ENCODE measurements around the gene FAM181A. TPM values are rescaled to one million over a fixed set of nuclear protein-coding genes. Genes with fewer than 3 reads are reported as not detected.

The FAM181A gene
- total and polyA plus RNA-seq, 9 of the 15 experiments (the other 6 are each of a cell fraction or from before 2014, with no cell fraction given) = not detected

- Histone ChIP-seq H3K4me3 (no peak overlapping the region), H3K27ac (ENCODE audit: extremely low read depth, low read depth, low read length) (no peak overlapping the region), H3K9me1 (ENCODE audit: control insufficient read depth, insufficient read depth, low read length) (no peaks in the 10 kb centered on the region), H3K4me2 (ENCODE audit: insufficient read depth, low read length) (no peak overlapping the region), H3K79me2 (ENCODE audit: control insufficient read depth, insufficient read depth, low read length) (no peaks in the 10 kb centered on the region), H3K9me3 (replicated peaks; ENCODE audit: control insufficient read depth, insufficient read depth, low read depth, low read length) (no peaks in the 10 kb centered on the region), H4K20me1 (replicated peaks; ENCODE audit: control insufficient read depth, insufficient read depth, low read length) (no peaks in the 10 kb centered on the region), H2AFZ (ENCODE audit: low read depth, low read length) (no peak overlapping the region), H3K27me3 (ENCODE audit: control insufficient read depth in 2 of 2, insufficient read depth in 2 of 2, low read length in 2 of 2) (peaks cover 0 to 20% of the 10 kb centered on the region in 2 experiments; a peak in 2 of 5 replicates), H3K36me3 (ENCODE audit: control insufficient read depth, insufficient read depth, low read length) (no peaks in the 10 kb centered on the region), H3K9ac (ENCODE audit: insufficient read depth in 1 of 2, low read depth in 2 of 2, low read length in 2 of 2) (no peak overlapping the region), H3K4me1 (replicated peaks in 1 of 2; ENCODE audit: control insufficient read depth in 2 of 2, insufficient read depth in 2 of 2, low read length in 2 of 2) (no peaks in the 10 kb centered on the region)
- intact Hi-C loops (cut with micrococcal nuclease) (no loop called here), in situ Hi-C loops (cut with MboI) (no loop called here)
- no TSS peak for BruUV-seq (replicated peaks)
- 0% methylated on average over 5 of the region's 5 CpGs for WGBS (ENCODE audit: insufficient coverage, low coverage, missing lambda C conversion rate)
- no peak for DNase-seq (ENCODE audit: extremely low read depth in 1 of 4, low spot score in 3 of 4)
- CTCF ChIA-PET (ENCODE audit: low intra/inter-chr PET ratio) = no interaction called here
- POLR2A ChIA-PET = no interaction called here
- TF ChIP-seq CC2D1A (IDR thresholded peaks at IDR 0.05) = no peak
- TF ChIP-seq, protein P1, sequence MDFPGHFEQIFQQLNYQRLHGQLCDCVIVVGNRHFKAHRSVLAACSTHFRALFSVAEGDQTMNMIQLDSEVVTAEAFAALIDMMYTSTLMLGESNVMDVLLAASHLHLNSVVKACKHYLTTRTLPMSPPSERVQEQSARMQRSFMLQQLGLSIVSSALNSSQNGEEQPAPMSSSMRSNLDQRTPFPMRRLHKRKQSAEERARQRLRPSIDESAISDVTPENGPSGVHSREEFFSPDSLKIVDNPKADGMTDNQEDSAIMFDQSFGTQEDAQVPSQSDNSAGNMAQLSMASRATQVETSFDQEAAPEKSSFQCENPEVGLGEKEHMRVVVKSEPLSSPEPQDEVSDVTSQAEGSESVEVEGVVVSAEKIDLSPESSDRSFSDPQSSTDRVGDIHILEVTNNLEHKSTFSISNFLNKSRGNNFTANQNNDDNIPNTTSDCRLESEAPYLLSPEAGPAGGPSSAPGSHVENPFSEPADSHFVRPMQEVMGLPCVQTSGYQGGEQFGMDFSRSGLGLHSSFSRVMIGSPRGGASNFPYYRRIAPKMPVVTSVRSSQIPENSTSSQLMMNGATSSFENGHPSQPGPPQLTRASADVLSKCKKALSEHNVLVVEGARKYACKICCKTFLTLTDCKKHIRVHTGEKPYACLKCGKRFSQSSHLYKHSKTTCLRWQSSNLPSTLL (IDR thresholded peaks at IDR 0.05) = no peak
- TF ChIP-seq, protein P2, sequence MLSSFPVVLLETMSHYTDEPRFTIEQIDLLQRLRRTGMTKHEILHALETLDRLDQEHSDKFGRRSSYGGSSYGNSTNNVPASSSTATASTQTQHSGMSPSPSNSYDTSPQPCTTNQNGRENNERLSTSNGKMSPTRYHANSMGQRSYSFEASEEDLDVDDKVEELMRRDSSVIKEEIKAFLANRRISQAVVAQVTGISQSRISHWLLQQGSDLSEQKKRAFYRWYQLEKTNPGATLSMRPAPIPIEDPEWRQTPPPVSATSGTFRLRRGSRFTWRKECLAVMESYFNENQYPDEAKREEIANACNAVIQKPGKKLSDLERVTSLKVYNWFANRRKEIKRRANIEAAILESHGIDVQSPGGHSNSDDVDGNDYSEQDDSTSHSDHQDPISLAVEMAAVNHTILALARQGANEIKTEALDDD (IDR thresholded peaks at IDR 0.05) = no peak
- no peak for TF ChIP-seq HLTF (IDR thresholded peaks at IDR 0.05)
- TF ChIP-seq, protein P3, sequence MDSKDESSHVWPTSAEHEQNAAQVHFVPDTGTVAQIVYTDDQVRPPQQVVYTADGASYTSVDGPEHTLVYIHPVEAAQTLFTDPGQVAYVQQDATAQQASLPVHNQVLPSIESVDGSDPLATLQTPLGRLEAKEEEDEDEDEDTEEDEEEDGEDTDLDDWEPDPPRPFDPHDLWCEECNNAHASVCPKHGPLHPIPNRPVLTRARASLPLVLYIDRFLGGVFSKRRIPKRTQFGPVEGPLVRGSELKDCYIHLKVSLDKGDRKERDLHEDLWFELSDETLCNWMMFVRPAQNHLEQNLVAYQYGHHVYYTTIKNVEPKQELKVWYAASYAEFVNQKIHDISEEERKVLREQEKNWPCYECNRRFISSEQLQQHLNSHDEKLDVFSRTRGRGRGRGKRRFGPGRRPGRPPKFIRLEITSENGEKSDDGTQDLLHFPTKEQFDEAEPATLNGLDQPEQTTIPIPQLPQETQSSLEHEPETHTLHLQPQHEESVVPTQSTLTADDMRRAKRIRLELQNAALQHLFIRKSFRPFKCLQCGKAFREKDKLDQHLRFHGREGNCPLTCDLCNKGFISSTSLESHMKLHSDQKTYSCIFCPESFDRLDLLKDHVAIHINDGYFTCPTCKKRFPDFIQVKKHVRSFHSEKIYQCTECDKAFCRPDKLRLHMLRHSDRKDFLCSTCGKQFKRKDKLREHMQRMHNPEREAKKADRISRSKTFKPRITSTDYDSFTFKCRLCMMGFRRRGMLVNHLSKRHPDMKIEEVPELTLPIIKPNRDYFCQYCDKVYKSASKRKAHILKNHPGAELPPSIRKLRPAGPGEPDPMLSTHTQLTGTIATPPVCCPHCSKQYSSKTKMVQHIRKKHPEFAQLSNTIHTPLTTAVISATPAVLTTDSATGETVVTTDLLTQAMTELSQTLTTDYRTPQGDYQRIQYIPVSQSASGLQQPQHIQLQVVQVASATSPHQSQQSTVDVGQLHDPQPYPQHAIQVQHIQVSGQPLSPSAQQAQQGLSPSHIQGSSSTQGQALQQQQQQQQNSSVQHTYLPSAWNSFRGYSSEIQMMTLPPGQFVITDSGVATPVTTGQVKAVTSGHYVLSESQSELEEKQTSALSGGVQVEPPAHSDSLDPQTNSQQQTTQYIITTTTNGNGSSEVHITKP (IDR thresholded peaks at IDR 0.05; ENCODE audit: partially characterized antibody) = no peak
- TF ChIP-seq KDM4B (IDR thresholded peaks at IDR 0.05; ENCODE audit: borderline replicate concordance in 2 of 2, low read depth in 1 of 2) = no peak
- no peak for TF ChIP-seq RAD51 (IDR thresholded peaks at IDR 0.05; ENCODE audit: borderline replicate concordance, low read depth)
- TF ChIP-seq HEY1 (CRISPR knock-in tag; IDR thresholded peaks at IDR 0.05; ENCODE audit: borderline replicate concordance) = no peak
- TF ChIP-seq FOXK2 (conservative IDR thresholded peaks at IDR 0.05 in 1 of 2, IDR thresholded peaks at IDR 0.05 in 1 of 2; ENCODE audit: low read depth in 2 of 2) = no peak
- ATAC-seq = no peak
- FAIRE-seq = no peak
Observed at GRCh38 chr14:93898731-93899130, 28.4 kb upstream of the FAM181A start.
